HepG2 (cell line): ENCODE results near the gene KIF3A.

ENCODE experiments used
- BHLHE40 ChIP-seq: IDR thresholded peaks from 2 replicates; pipeline ENCODE4 v1.6.1; 2011; ENCODE audit warnings: low read length, improper control_type of control experiment
- CTCF ChIP-seq: sonication (generic); formaldehyde crosslinking; IDR thresholded peaks from 2 replicates; pipeline ENCODE4 v1.5.0; 2020; ENCODE audit warnings: mild to moderate bottlenecking, missing genetic modification reagents, moderate library complexity
- IRF1 ChIP-seq: sonication (generic); formaldehyde crosslinking; IDR thresholded peaks from 2 replicates; pipeline ENCODE4 v1.4.0; 2020; ENCODE audit warnings: low read depth, mild to moderate bottlenecking, missing genetic modification reagents
- MAFK ChIP-seq, 2 experiments: IDR thresholded peaks in 1 of 2; conservative IDR thresholded peaks in 1 of 2; 2 replicates each; pipeline ENCODE4 v1.6.1; 2011; ENCODE audit warnings: improper control_type of control experiment in 2 of 2, low read length in 2 of 2
- NFE2L2 ChIP-seq: fragments of 150-350 bp; IDR thresholded peaks from 2 replicates; pipeline ENCODE4 v1.6.1; 2014; ENCODE audit warnings: low read length
- PRDM4 ChIP-seq: sonication (generic); formaldehyde crosslinking; IDR thresholded peaks from 2 replicates; pipeline ENCODE4 v1.9.0; 2021; ENCODE audit warnings: missing genetic modification reagents, borderline replicate concordance
- REST ChIP-seq, 2 experiments: IDR thresholded peaks; 2 replicates each; pipeline ENCODE4 v1.6.1; 2011 to 2012; ENCODE audit warnings: low read length in 2 of 2, borderline replicate concordance in 1 of 2, low read depth in 1 of 2, mild to moderate bottlenecking in 1 of 2, moderate library complexity in 1 of 2
- SMAD1 ChIP-seq: sonication (generic); formaldehyde crosslinking; IDR thresholded peaks from 2 replicates; pipeline ENCODE4 v1.4.0; 2020; ENCODE audit warnings: missing genetic modification reagents, low read depth, mild to moderate bottlenecking, borderline replicate concordance
- STAG1 ChIP-seq: sonication (generic); formaldehyde crosslinking; IDR thresholded peaks from 2 replicates; pipeline ENCODE4 v1.4.0; 2020; ENCODE audit warnings: missing genetic modification reagents
- ZNF563 ChIP-seq: sonication (generic); formaldehyde crosslinking; IDR thresholded peaks from 2 replicates; pipeline ENCODE4 v1.8.0; 2022; ENCODE audit warnings: mild to moderate bottlenecking, moderate library complexity, missing genetic modification reagents
- ZNF598 ChIP-seq: sonication (generic); formaldehyde crosslinking; IDR thresholded peaks from 2 replicates; pipeline ENCODE4 v1.5.1; 2020; ENCODE audit warnings: mild to moderate bottlenecking, missing genetic modification reagents, borderline replicate concordance
- ZNF777 ChIP-seq: sonication (generic); formaldehyde crosslinking; IDR thresholded peaks from 2 replicates; pipeline ENCODE4 v1.4.0; 2020; ENCODE audit warnings: missing genetic modification reagents
- ZSCAN9 ChIP-seq: IDR thresholded peaks from 2 replicates; pipeline ENCODE4 v1.6.1; 2016; ENCODE audit warnings: borderline replicate concordance

DNA sequence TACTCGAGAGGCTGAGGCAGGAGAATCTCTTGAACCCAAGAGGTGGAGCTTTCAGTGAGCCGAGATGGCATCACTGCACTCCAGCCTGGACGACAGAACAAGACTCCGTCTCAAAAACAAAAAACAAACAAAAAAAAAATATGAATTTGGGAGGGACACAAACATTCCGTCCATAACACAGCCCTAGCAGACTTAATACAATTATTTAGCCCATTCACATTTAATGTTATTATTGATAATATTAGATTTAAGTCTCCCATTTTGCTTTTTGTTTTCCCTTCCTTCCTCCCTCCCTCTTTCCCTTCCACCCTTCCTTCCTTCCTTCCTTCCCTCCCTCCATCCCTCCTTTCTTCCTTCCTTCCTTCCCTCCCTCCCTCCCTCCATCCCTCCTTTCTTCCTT, 5.3 kb upstream of the KIF3A start:
- no peak for TF ChIP-seq CTCF (CRISPR knock-in tag)
- TF ChIP-seq ZNF777 (CRISPR knock-in tag): no peak
- no peak for TF ChIP-seq IRF1
- no peak for TF ChIP-seq STAG1 (CRISPR knock-in tag)
- TF ChIP-seq MAFK (conservative IDR thresholded peaks at IDR 0.05 in 1 of 2, IDR thresholded peaks at IDR 0.05 in 1 of 2; ENCODE audit: low read length in 2 of 2): no peak
- TF ChIP-seq ZSCAN9 (CRISPR knock-in tag): no peak
- TF ChIP-seq REST (IDR thresholded peaks at IDR 0.05; ENCODE audit: borderline replicate concordance in 1 of 2, low read depth in 1 of 2, low read length in 2 of 2): no peak
- no peak for TF ChIP-seq PRDM4 (CRISPR knock-in tag)
- no peak for TF ChIP-seq BHLHE40
- TF ChIP-seq SMAD1 (CRISPR knock-in tag): no peak
- no peak for TF ChIP-seq NFE2L2
- TF ChIP-seq ZNF598 (CRISPR knock-in tag): no peak
- TF ChIP-seq ZNF563 (CRISPR knock-in tag): no peak
